ENCODE data around the gene STXBP2. TPM values are rescaled to one million over a fixed set of nuclear protein-coding genes. Genes with fewer than 3 reads are reported as not detected.

STXBP2 gene
- total RNA-seq, 1 experiment from 2014 or later, result 92.5 TPM

GRCh38 chr19:7624810-7625209 lies 12.1 kb upstream of the STXBP2 start:
- no peaks in the 10 kb centered on the region for H3K9me3 ChIP-seq (ENCODE audit: control insufficient read depth, low read depth, low read length)
- H3K14ac ChIP-seq (ENCODE audit: insufficient read depth, low read length), result no peak overlapping the region
- no peak overlapping the region for H2BK20ac ChIP-seq (ENCODE audit: low read depth, low read length, poor library complexity, severe bottlenecking)
- no peaks in the 10 kb centered on the region for H4K20me1 ChIP-seq (ENCODE audit: control insufficient read depth, insufficient read depth, insufficient read length)
- no peak overlapping the region for H4K91ac ChIP-seq (ENCODE audit: insufficient read length, low read depth, low read length)
- no CpG with 5 or more reads among the region's 17 CpGs for WGBS (ENCODE audit: extremely low coverage, insufficient read length, low lambda C conversion rate)
- H3K18ac ChIP-seq (ENCODE audit: insufficient read length, low read depth, low read length), result no peak overlapping the region
- H3K4me3 Mint-ChIP-seq, result no peak overlapping the region
- H2AK5ac ChIP-seq (ENCODE audit: insufficient read length, low read length), result no peak overlapping the region
- no peak for DNase-seq
- H2BK5ac ChIP-seq (ENCODE audit: insufficient read length, low read length), result no peak overlapping the region
- H3K79me2 ChIP-seq (ENCODE audit: insufficient read depth, low read length), result peaks cover 21% of the 10 kb centered on the region; the same call in 1 of the 2 replicates
- H3K36me3 Mint-ChIP-seq (ENCODE audit: insufficient read depth in 1 of 3, low read depth in 3 of 3), result peaks cover 22 to 46% (median 39%) of the 10 kb centered on the region in 3 experiments; a peak in 6 of 7 replicates
- H3K9ac ChIP-seq (ENCODE audit: extremely low read depth, insufficient read length, low read length), result no peak overlapping the region
- no peak overlapping the region for H3K27ac ChIP-seq (ENCODE audit: insufficient read length, low read depth, low read length)
- H3K56ac ChIP-seq (ENCODE audit: insufficient read length, low read depth, low read length), result no peak overlapping the region
- peaks cover 2% of the 10 kb centered on the region; the same call in 1 of the 2 replicates for H3K27me3 ChIP-seq (ENCODE audit: insufficient read depth, low read length)
- no peak overlapping the region for H3K4ac ChIP-seq (ENCODE audit: low read depth, low read length)
- H3K23me2 ChIP-seq (ENCODE audit: insufficient read length, low read depth, low read length, poor library complexity, severe bottlenecking), result peaks cover 7% of the 10 kb centered on the region
- H3K79me1 ChIP-seq (ENCODE audit: insufficient read depth, low read depth, low read length, poor library complexity, severe bottlenecking), result peaks cover 17% of the 10 kb centered on the region
- H4K5ac ChIP-seq (ENCODE audit: insufficient read length, low read depth, low read length), result no peak overlapping the region
- no peak overlapping the region for H3K4me2 ChIP-seq (ENCODE audit: insufficient read depth, insufficient read length, low read length)
- no peak overlapping the region for H3K27ac Mint-ChIP-seq
- H3K4me1 Mint-ChIP-seq, result peaks cover 7 to 16% of the 10 kb centered on the region in 2 experiments
- no peaks in the 10 kb centered on the region; a peak in 2 of 5 replicates for H3K9me3 Mint-ChIP-seq
- no peaks in the 10 kb centered on the region; the same call in 1 of the 2 replicates for H3K27me3 Mint-ChIP-seq (ENCODE audit: low read depth)
- H2AFZ ChIP-seq (ENCODE audit: low read length), result no peak overlapping the region
- TF ChIP-seq CTCF (conservative IDR thresholded peaks at IDR 0.05), result no peak
- H2BK12ac ChIP-seq (ENCODE audit: insufficient read length, low read depth, low read length), result no peak overlapping the region
- no peak overlapping the region for H2BK15ac ChIP-seq (ENCODE audit: low read depth, low read length)
- H3K4me1 ChIP-seq (ENCODE audit: insufficient read depth, low read length), result no peaks in the 10 kb centered on the region
- H3T11ph ChIP-seq (ENCODE audit: low read length), result no peak overlapping the region
- no peak overlapping the region for H3K23ac ChIP-seq (ENCODE audit: insufficient read length, low read depth, low read length)
- no peak overlapping the region for H4K8ac ChIP-seq (replicated peaks; ENCODE audit: insufficient read length, low read depth, low read length)
- no peak overlapping the region for H2BK120ac ChIP-seq (ENCODE audit: low read depth, low read length, poor library complexity, severe bottlenecking)
